K562 (cell line): ENCODE results near the gene CALML3.

ENCODE experiments used
- EP300 ChIP-seq: IDR thresholded peaks from 2 replicates; pipeline ENCODE4 v1.6.1; 2012; ENCODE audit warnings: low read length, improper control_type of control experiment
- FOXA3 ChIP-seq, 2 experiments: fragments of 450-650 bp in 1 of 2; sonication (generic) in 1 of 2; formaldehyde crosslinking; IDR thresholded peaks in 1 of 2; conservative IDR thresholded peaks in 1 of 2; 2 replicates each; pipeline versions ENCODE4 v1.4.0 to v1.8.0; 2020 to 2022; ENCODE audit warnings: mild to moderate bottlenecking in 2 of 2, missing genetic modification reagents in 1 of 2
- MAZ ChIP-seq, 2 experiments: fragments of 450-650 bp in 1 of 2; sonication (generic) in 1 of 2; formaldehyde crosslinking; IDR thresholded peaks in 1 of 2; conservative IDR thresholded peaks in 1 of 2; 2 replicates each; pipeline versions ENCODE4 v1.4.0 to v1.5.0; 2020; ENCODE audit warnings: mild to moderate bottlenecking in 1 of 2, missing genetic modification reagents in 1 of 2
- MECOM ChIP-seq: fragments of 250-450 bp; sonication (Bioruptor Pico); IDR thresholded peaks from 2 replicates; pipeline ENCODE4 v1.8.0; 2022; ENCODE audit warnings: inconsistent platforms
- POLR2A ChIP-seq: fragments of 450-650 bp; conservative IDR thresholded peaks from 2 replicates; pipeline ENCODE4 v1.6.1; 2016
- POLR2H ChIP-seq: IDR thresholded peaks from 2 replicates; pipeline ENCODE4 v1.6.1; 2016; ENCODE audit warnings: missing genetic modification characterization, low read depth, mild to moderate bottlenecking, control low read depth, missing compliant biosample characterization, moderate library complexity
- RAD21 ChIP-seq, 2 experiments: fragments of 250-450 bp in 1 of 2; fragments of 450-650 bp in 1 of 2; sonication (Bioruptor Pico) in 1 of 2; formaldehyde crosslinking in 1 of 2; IDR thresholded peaks in 1 of 2; conservative IDR thresholded peaks in 1 of 2; 2 replicates each; pipeline versions ENCODE4 v1.4.0 to v1.8.0; 2020 to 2022; ENCODE audit warnings: mild to moderate bottlenecking in 2 of 2, moderate library complexity in 1 of 2
- SPI1 ChIP-seq: IDR thresholded peaks from 2 replicates; pipeline ENCODE4 v1.6.1; 2011; ENCODE audit warnings: low read depth, low read length, control low read depth, borderline replicate concordance
- SREBF1 ChIP-seq: fragments of 150-350 bp; IDR thresholded peaks from 2 replicates; pipeline ENCODE4 v1.6.1; 2014; ENCODE audit warnings: antibody characterized with exemption, low read depth, low read length, borderline replicate concordance
- SREBF2 ChIP-seq: sonication (generic); formaldehyde crosslinking; IDR thresholded peaks from 2 replicates; pipeline ENCODE4 v1.4.0; 2020; ENCODE audit warnings: mild to moderate bottlenecking, missing genetic modification reagents
- TSHZ1 ChIP-seq: fragments of 250-450 bp; sonication (Bioruptor Pico); IDR thresholded peaks from 2 replicates; pipeline ENCODE4 v1.4.0; 2020; ENCODE audit warnings: mild to moderate bottlenecking, moderate library complexity
- TF ChIP-seq, protein P1 (sequence below): fragments of 450-650 bp; formaldehyde crosslinking; IDR thresholded peaks from 2 replicates; pipeline ENCODE4 v1.4.0; 2020; ENCODE audit warnings: mild to moderate bottlenecking, moderate library complexity

DNA sequence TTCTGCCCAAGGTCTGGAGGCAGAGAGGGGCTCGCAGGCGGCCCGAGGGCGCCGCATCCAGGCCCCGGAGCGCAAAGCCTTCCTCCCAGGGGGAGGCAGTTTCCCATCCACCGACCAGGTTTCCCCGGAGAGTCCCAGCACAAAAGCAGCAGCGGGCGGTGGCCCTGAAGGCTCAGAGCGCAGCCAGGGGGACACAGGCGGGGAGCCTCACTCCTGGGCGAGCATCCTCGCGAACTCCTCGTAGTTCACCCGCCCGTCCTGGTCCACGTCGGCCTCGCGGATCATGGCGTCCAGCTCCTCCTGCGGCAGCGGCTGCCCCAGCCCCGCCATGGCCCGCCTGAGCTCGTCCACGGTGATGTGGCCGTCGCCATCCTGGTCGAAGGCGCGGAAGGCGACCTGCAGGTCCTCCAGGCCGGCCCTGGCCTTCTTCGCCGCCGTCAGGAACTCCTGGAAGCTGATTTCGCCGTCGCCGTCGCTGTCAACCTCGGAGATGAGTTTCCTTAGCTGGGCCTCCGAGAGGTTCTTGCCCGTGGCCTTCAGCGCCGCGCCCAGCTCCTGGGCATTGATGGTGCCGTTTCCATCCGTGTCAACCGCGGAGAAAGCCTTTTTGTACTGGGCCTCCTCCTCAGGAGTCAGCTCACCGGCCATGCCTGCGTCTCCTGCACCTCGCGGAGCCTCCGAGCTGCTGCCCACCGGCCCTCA is 25.8 kb upstream of the CALML3 start:
- TF ChIP-seq MECOM (CRISPR knock-in tag) (no peak), POLR2H (no peak), RAD21 (CRISPR knock-in tag; conservative IDR thresholded peaks at IDR 0.05 in 1 of 2, IDR thresholded peaks at IDR 0.05 in 1 of 2) (no peak), SPI1 (no peak), SREBF2 (no peak), FOXA3 (CRISPR knock-in tag; conservative IDR thresholded peaks at IDR 0.05 in 1 of 2, IDR thresholded peaks at IDR 0.05 in 1 of 2) (no peak), EP300 (no peak), SREBF1 (no peak), POLR2A (no peak), MAZ (CRISPR knock-in tag; conservative IDR thresholded peaks at IDR 0.05 in 1 of 2, IDR thresholded peaks at IDR 0.05 in 1 of 2) (no peak), TSHZ1 (no peak)
- TF ChIP-seq, protein P1, sequence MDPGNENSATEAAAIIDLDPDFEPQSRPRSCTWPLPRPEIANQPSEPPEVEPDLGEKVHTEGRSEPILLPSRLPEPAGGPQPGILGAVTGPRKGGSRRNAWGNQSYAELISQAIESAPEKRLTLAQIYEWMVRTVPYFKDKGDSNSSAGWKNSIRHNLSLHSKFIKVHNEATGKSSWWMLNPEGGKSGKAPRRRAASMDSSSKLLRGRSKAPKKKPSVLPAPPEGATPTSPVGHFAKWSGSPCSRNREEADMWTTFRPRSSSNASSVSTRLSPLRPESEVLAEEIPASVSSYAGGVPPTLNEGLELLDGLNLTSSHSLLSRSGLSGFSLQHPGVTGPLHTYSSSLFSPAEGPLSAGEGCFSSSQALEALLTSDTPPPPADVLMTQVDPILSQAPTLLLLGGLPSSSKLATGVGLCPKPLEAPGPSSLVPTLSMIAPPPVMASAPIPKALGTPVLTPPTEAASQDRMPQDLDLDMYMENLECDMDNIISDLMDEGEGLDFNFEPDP (CRISPR knock-in tag): no peak
